ENCODE results near the gene TIAM2. TPM values are rescaled to one million over a fixed set of nuclear protein-coding genes. Genes with fewer than 3 reads are reported as not detected.
"Not testable (repeated sequence)": the region's sequence is repeated elsewhere in the genome, so short reads cannot be mapped to it uniquely, and the experiment has no call there.

The TIAM2 gene
- total RNA-seq, 2 experiments from 2014 or later = 2.5 to 3.8 TPM

GRCh38 chr6:155197932-155198331 is 202.8 kb downstream of the TIAM2 start:
- DNase-seq = no peak
- H3K27ac Mint-ChIP-seq = no peak overlapping the region
- H3K9me3 Mint-ChIP-seq = peaks cover 7% of the 10 kb centered on the region
- H3K27me3 Mint-ChIP-seq = peaks cover 23% of the 10 kb centered on the region
- H3K36me3 Mint-ChIP-seq = no peaks in the 10 kb centered on the region
- no peaks in the 10 kb centered on the region for H3K4me1 Mint-ChIP-seq
- H3K4me3 Mint-ChIP-seq = no peak overlapping the region

GRCh38 chr6:155200012-155200411 is 204.9 kb downstream of the TIAM2 start:
- H3K27me3 Mint-ChIP-seq = peaks cover 17% of the 10 kb centered on the region
- no peak overlapping the region for H3K27ac Mint-ChIP-seq
- DNase-seq = no peak
- H3K4me3 Mint-ChIP-seq = no peak overlapping the region
- peaks cover 7% of the 10 kb centered on the region for H3K9me3 Mint-ChIP-seq
- H3K36me3 Mint-ChIP-seq = no peaks in the 10 kb centered on the region
- no peaks in the 10 kb centered on the region for H3K4me1 Mint-ChIP-seq

- Mint-ChIP-seq H3K27me3 (peaks cover 13% of the 10 kb centered on the region), H3K9me3 (peaks cover 7% of the 10 kb centered on the region), H3K4me1 (no peaks in the 10 kb centered on the region), H3K36me3 (no peaks in the 10 kb centered on the region), H3K27ac (no peak overlapping the region), H3K4me3 (no peak overlapping the region)
- no peak for DNase-seq
Measured at GRCh38 chr6:155201461-155202226, 206.5 kb downstream of the TIAM2 start.

- Mint-ChIP-seq H3K4me3 (no peak overlapping the region), H3K27me3 (peaks cover 6% of the 10 kb centered on the region), H3K4me1 (no peaks in the 10 kb centered on the region), H3K27ac (no peak overlapping the region), H3K36me3 (no peaks in the 10 kb centered on the region), H3K9me3 (no peaks in the 10 kb centered on the region)
- no peak for DNase-seq
Measured at GRCh38 chr6:155207223-155207622, 212.1 kb downstream of the TIAM2 start.

GRCh38 chr6:155212106-155212505 is 217.0 kb downstream of the TIAM2 start:
- H3K4me1 Mint-ChIP-seq = no peaks in the 10 kb centered on the region
- H3K27me3 Mint-ChIP-seq = peaks cover 11% of the 10 kb centered on the region
- H3K9me3 Mint-ChIP-seq = no peaks in the 10 kb centered on the region
- no peak overlapping the region for H3K4me3 Mint-ChIP-seq
- no peak for DNase-seq
- no peak overlapping the region for H3K27ac Mint-ChIP-seq
- no peaks in the 10 kb centered on the region for H3K36me3 Mint-ChIP-seq

- Mint-ChIP-seq H3K9me3 (no peaks in the 10 kb centered on the region), H3K36me3 (no peaks in the 10 kb centered on the region), H3K27me3 (peaks cover 13% of the 10 kb centered on the region), H3K27ac (no peak overlapping the region), H3K4me3 (no peak overlapping the region), H3K4me1 (no peaks in the 10 kb centered on the region)
- DNase-seq = no peak
Measured at GRCh38 chr6:155212616-155213380, 217.7 kb downstream of the TIAM2 start.

GRCh38 chr6:155213611-155214372 is 218.7 kb downstream of the TIAM2 start:
- Mint-ChIP-seq H3K4me1 (no peaks in the 10 kb centered on the region), H3K27ac (no peak overlapping the region), H3K27me3 (peaks cover 10% of the 10 kb centered on the region), H3K9me3 (no peaks in the 10 kb centered on the region), H3K4me3 (no peak overlapping the region), H3K36me3 (no peaks in the 10 kb centered on the region)
- no peak for DNase-seq

- Mint-ChIP-seq H3K36me3 (no peaks in the 10 kb centered on the region), H3K27me3 (peaks cover 16% of the 10 kb centered on the region), H3K4me1 (no peaks in the 10 kb centered on the region), H3K27ac (no peak overlapping the region), H3K4me3 (no peak overlapping the region), H3K9me3 (no peaks in the 10 kb centered on the region)
- DNase-seq = no peak
Measured at GRCh38 chr6:155215906-155216305, 220.8 kb downstream of the TIAM2 start.

GRCh38 chr6:155216312-155217046 is 221.4 kb downstream of the TIAM2 start:
- DNase-seq = no peak
- H3K4me3 Mint-ChIP-seq = no peak overlapping the region
- peaks cover 16% of the 10 kb centered on the region for H3K27me3 Mint-ChIP-seq
- no peak overlapping the region for H3K27ac Mint-ChIP-seq
- no peaks in the 10 kb centered on the region for H3K36me3 Mint-ChIP-seq
- no peaks in the 10 kb centered on the region for H3K9me3 Mint-ChIP-seq
- H3K4me1 Mint-ChIP-seq = no peaks in the 10 kb centered on the region

- H3K36me3 Mint-ChIP-seq, H3K9me3 Mint-ChIP-seq, H3K4me1 Mint-ChIP-seq, H3K27ac Mint-ChIP-seq, H3K4me3 Mint-ChIP-seq, DNase-seq: not testable (repeated sequence)
- peaks cover 20% of the 10 kb centered on the region for H3K27me3 Mint-ChIP-seq
Measured at GRCh38 chr6:155218711-155219110, 223.6 kb downstream of the TIAM2 start.

- no peaks in the 10 kb centered on the region for H3K9me3 Mint-ChIP-seq
- H3K27me3 Mint-ChIP-seq = peaks cover 20% of the 10 kb centered on the region
- no peak overlapping the region for H3K4me3 Mint-ChIP-seq
- no peaks in the 10 kb centered on the region for H3K36me3 Mint-ChIP-seq
- DNase-seq = no peak
- H3K27ac Mint-ChIP-seq = no peak overlapping the region
- H3K4me1 Mint-ChIP-seq = peaks cover 8% of the 10 kb centered on the region
Measured at GRCh38 chr6:155219299-155219698, 224.2 kb downstream of the TIAM2 start.

- Mint-ChIP-seq H3K9me3 (no peaks in the 10 kb centered on the region), H3K27me3 (peaks cover 20% of the 10 kb centered on the region), H3K27ac (no peak overlapping the region), H3K4me3 (no peak overlapping the region), H3K4me1 (peaks cover 12% of the 10 kb centered on the region), H3K36me3 (no peaks in the 10 kb centered on the region)
- no peak for DNase-seq
Measured at GRCh38 chr6:155219858-155220301, 224.8 kb downstream of the TIAM2 start.

GRCh38 chr6:155221086-155221485 is 226.0 kb downstream of the TIAM2 start:
- H3K4me3 Mint-ChIP-seq = no peak overlapping the region
- no peaks in the 10 kb centered on the region for H3K9me3 Mint-ChIP-seq
- no peak overlapping the region for H3K27ac Mint-ChIP-seq

GRCh38 chr6:155222506-155222905 is 227.4 kb downstream of the TIAM2 start:
- no peak overlapping the region for H3K27ac Mint-ChIP-seq
- no peaks in the 10 kb centered on the region for H3K9me3 Mint-ChIP-seq
- H3K4me3 Mint-ChIP-seq = no peak overlapping the region
- no peak for DNase-seq
- peaks cover 12% of the 10 kb centered on the region for H3K4me1 Mint-ChIP-seq
- peaks cover 16% of the 10 kb centered on the region for H3K27me3 Mint-ChIP-seq
- no peaks in the 10 kb centered on the region for H3K36me3 Mint-ChIP-seq

More at GRCh38 chr6:155221086-155221485, 226.0 kb downstream of the TIAM2 start:
- H3K4me1 Mint-ChIP-seq = peaks cover 12% of the 10 kb centered on the region
- no peak for DNase-seq
- no peaks in the 10 kb centered on the region for H3K36me3 Mint-ChIP-seq
- H3K27me3 Mint-ChIP-seq = peaks cover 23% of the 10 kb centered on the region
